ENCODE data around the gene MAP3K4. TPM values are rescaled to one million over a fixed set of nuclear protein-coding genes. Genes with fewer than 3 reads are reported as not detected.

The MAP3K4 gene
- total and polyA plus RNA-seq, 8 donors = 7.3 to 598 (median 19.4) TPM

DNA sequence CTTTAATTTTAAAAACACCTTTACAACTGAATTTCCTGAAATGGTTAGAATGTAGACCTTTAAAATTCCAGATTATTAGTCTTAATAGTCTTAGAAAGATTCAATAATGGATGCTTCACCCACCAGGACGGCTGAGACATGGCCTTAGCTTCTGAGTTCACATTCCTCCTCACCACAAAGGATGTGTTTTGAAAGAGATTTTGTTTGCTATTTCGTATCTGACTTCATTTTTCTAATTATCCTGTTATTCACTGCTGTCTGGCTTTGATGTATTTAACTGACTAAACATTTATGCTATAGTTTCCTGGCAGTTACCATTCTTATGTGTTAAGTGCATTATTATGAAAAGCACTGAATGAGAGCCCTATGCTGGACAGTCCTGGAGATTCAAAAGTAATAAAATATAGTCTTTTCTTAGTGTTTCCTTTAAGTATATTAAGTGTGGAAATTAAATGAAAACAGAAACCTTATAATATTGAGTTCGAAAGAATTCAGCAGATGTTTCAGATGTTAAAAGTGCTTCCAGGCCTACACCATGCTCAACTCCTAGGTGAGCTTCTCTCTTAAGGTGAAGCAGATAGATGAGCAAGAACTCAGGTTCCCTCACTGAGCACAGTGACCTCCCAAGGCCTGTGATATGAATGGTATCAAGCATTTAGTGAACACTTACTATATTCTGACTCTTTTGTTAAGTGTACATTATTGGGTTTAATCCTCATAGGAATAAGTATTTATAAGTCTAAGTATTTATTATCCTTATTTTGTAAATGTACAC is 40.3 kb downstream of the MAP3K4 start:
- 56 to 64% (median 59%) methylated on average over 3 of the region's 3 CpGs for WGBS, 5 donors
- Histone ChIP-seq H3K27me3 (no peaks in the 10 kb centered on the region), H3K36me3 (peaks cover 0 to 17% (median 10%) of the 10 kb centered on the region in 4 donors), H3K4me3 (no peak overlapping the region), H3K27ac (no peak overlapping the region), H3K4me1 (peaks cover 0 to 25% (median 11%) of the 10 kb centered on the region in 4 donors), H3K9me3 (no peaks in the 10 kb centered on the region)
- TF ChIP-seq EP300 (IDR thresholded peaks at IDR 0.05) (no peak), POLR2AphosphoS5 (IDR thresholded peaks at IDR 0.05) (no peak), POLR2A (IDR thresholded peaks at IDR 0.05) (no peak), CTCF (IDR thresholded peaks at IDR 0.05) (no peak)
- no peak for DNase-seq
- intact Hi-C loops (cut with DNase I; ENCODE audit: low total_unique reads) = no loop called here

GRCh38 chr6:161033667-161034066 is 42.1 kb downstream of the MAP3K4 start:
- no peak overlapping the region for H3K4me3 ChIP-seq
- H3K27me3 ChIP-seq = no peaks in the 10 kb centered on the region
- no peaks in the 10 kb centered on the region for H3K9me3 ChIP-seq
- WGBS, 5 donors = 84 to 94% (median 92%) methylated on average over 5 of the region's 5 CpGs
- peak in 1 of 2 donors; percentile 19 for DNase-seq
- no peak overlapping the region for H3K27ac ChIP-seq
- intact Hi-C loops (cut with DNase I; ENCODE audit: low total_unique reads) = no loop called here
- TF ChIP-seq POLR2AphosphoS5 (IDR thresholded peaks at IDR 0.05) = no peak
- no peak for TF ChIP-seq CTCF (IDR thresholded peaks at IDR 0.05)
- no peak for TF ChIP-seq EP300 (IDR thresholded peaks at IDR 0.05)
- no peak for TF ChIP-seq POLR2A (IDR thresholded peaks at IDR 0.05)
- peaks cover 0 to 35% (median 8%) of the 10 kb centered on the region in 4 donors for H3K4me1 ChIP-seq
- peaks cover 0 to 29% (median 24%) of the 10 kb centered on the region in 4 donors for H3K36me3 ChIP-seq

DNA sequence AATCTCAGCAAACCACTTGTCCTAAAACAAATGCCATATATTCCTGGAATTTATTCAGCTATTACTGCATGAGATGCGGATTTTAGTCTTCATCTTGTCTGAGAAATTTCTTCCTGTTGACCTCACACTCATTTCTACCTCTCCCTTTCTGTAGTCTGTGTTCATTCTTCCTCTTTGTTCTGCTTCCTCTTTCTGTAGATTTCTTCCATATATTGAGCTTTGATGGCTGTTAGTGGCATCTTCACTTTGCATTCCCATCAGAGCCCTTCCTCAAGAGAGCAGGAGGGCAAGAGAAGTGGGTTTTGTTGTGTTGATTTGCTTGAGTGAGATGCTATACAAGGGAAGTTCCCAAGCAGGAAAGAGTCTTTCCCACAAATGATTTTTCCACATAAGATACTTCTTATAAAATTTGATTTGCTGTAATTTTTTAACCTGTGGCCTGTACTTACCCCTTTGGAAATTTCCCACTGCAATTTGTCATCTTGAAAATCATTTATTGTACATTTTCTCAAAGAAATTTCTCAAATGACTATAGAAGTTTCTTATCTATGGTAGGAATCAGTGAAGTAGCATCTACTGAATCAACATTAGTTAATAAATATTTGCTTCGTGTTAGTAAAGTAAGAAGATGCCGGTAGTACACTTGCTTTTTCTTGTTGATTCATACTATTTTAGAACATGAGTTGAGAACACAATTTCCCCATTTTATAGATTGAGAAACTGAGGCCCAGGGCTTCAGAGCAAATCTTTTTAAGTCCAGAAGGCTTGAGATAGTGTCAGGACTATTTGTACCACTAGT is 43.8 kb downstream of the MAP3K4 start:
- no peaks in the 10 kb centered on the region for H3K9me3 ChIP-seq
- H3K36me3 ChIP-seq = peaks cover 0 to 41% (median 30%) of the 10 kb centered on the region in 4 donors
- DNase-seq = no peak
- WGBS, 5 donors = 66 to 78% (median 73%) methylated on average over 3 of the region's 3 CpGs
- intact Hi-C loops (cut with DNase I; ENCODE audit: low total_unique reads) = no loop called here
- no peaks in the 10 kb centered on the region for H3K27me3 ChIP-seq
- H3K4me1 ChIP-seq = peaks cover 0 to 25% (median 12%) of the 10 kb centered on the region in 4 donors
- no peak for TF ChIP-seq CTCF (IDR thresholded peaks at IDR 0.05)
- no peak for TF ChIP-seq EP300 (IDR thresholded peaks at IDR 0.05)
- no peak for TF ChIP-seq POLR2AphosphoS5 (IDR thresholded peaks at IDR 0.05)
- no peak for TF ChIP-seq POLR2A (IDR thresholded peaks at IDR 0.05)
- H3K27ac ChIP-seq = no peak overlapping the region
- no peak overlapping the region for H3K4me3 ChIP-seq

DNA sequence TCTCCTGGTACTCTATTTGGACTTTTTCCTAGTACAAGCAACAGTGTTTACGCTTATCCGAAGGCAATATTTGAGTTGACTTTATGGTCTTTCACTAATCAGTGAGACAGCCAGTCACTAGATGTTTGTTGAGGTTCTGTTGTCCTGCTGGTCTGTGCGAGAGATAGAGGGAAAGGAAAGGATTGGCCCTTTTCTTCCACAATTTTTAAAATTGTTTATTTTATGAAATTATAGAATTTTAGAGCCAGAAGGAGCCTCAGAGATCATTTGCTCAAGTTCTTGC is 44.4 kb downstream of the MAP3K4 start:
- intact Hi-C loops (cut with DNase I; ENCODE audit: low total_unique reads) = no loop called here
- Histone ChIP-seq H3K27me3 (no peaks in the 10 kb centered on the region), H3K27ac (no peak overlapping the region), H3K4me3 (no peak overlapping the region), H3K9me3 (no peaks in the 10 kb centered on the region), H3K36me3 (peaks cover 0 to 47% (median 33%) of the 10 kb centered on the region in 4 donors), H3K4me1 (peaks cover 0 to 29% (median 13%) of the 10 kb centered on the region in 4 donors)
- 29 to 55% (median 49%) methylated on average over 3 of the region's 3 CpGs for WGBS, 5 donors
- TF ChIP-seq CTCF (IDR thresholded peaks at IDR 0.05) (no peak), EP300 (IDR thresholded peaks at IDR 0.05) (no peak), POLR2A (IDR thresholded peaks at IDR 0.05) (no peak), POLR2AphosphoS5 (IDR thresholded peaks at IDR 0.05) (no peak)
- no peak for DNase-seq

Measured in stomach (tissue), 9 donors.